Measurements from ENCODE around the gene KCTD15.

Gene KCTD15

GRCh38 chr19:33763633-33764371 is 32.9 kb upstream of the KCTD15 start:
- Mint-ChIP-seq H3K36me3 (no peaks in the 10 kb centered on the region), H3K9me3 (peaks cover 2% of the 10 kb centered on the region), H3K27ac (no peak overlapping the region), H3K4me3 (no peak overlapping the region), H3K27me3 (peaks cover 36% of the 10 kb centered on the region), H3K4me1 (no peaks in the 10 kb centered on the region)
- no peak for ATAC-seq

- no peak for ATAC-seq
- peaks cover 2% of the 10 kb centered on the region for H3K9me3 Mint-ChIP-seq
- H3K4me1 Mint-ChIP-seq, result no peaks in the 10 kb centered on the region
- H3K27me3 Mint-ChIP-seq, result peaks cover 29% of the 10 kb centered on the region
- no peaks in the 10 kb centered on the region for H3K36me3 Mint-ChIP-seq
- no peak overlapping the region for H3K27ac Mint-ChIP-seq
- H3K4me3 Mint-ChIP-seq, result no peak overlapping the region
These were observed 30.0 kb upstream of the KCTD15 start for GRCh38 chr19:33766623-33767022.

DNA sequence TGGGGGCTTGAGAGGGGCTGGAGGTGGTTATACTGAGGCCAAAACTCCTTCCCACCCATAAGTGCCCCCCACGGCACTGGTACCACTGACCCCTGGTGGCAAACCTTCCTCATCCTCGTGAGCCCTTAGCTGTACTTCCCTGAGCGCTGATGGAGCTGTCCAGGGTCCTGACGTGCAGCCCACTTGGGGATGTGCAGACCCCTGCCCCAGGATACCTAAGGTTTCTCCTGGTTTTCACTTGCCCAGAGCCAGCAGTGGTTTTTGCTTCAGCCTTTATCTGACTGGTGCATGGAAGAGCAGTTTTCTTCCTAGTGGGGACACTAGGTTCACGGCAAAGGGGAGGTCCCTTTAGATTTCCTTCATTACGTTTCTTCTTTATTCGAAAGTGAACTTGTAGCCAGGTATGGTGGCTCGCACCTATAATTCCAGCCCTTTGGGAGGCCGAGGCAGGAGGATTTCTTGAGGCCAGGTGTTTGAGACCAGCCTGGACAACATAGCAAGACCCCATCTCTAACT is 28.7 kb upstream of the KCTD15 start:
- Mint-ChIP-seq H3K9me3 (peaks cover 2% of the 10 kb centered on the region), H3K27me3 (peaks cover 29% of the 10 kb centered on the region), H3K4me3 (no peak overlapping the region), H3K4me1 (no peaks in the 10 kb centered on the region), H3K36me3 (no peaks in the 10 kb centered on the region), H3K27ac (no peak overlapping the region)
- no peak for ATAC-seq

DNA sequence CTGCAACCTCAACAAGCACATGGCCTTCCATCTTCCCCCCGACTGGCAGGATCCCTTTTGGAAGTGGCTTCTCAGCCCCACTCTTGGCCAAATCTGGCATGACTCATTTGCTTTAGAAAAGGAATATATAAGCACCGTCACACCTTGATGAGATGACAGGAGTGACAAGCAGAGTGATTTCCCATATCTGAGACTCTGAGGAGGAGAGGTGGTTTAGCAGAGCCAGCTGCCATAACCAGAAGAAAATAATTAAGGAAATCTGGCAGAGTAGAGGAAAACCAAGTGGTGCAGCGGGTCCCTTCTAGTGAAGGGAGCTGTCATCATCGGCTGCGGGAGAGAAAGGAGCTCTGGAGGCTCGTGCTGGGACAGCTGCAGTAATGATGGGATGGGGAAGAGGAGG is 27.5 kb upstream of the KCTD15 start:
- Mint-ChIP-seq H3K27me3 (peaks cover 29% of the 10 kb centered on the region), H3K27ac (no peak overlapping the region), H3K4me3 (no peak overlapping the region), H3K36me3 (no peaks in the 10 kb centered on the region), H3K4me1 (no peaks in the 10 kb centered on the region), H3K9me3 (peaks cover 2% of the 10 kb centered on the region)
- no peak for ATAC-seq

- H3K9me3 Mint-ChIP-seq, result no peaks in the 10 kb centered on the region
- no peak for ATAC-seq
- H3K4me1 Mint-ChIP-seq, result no peaks in the 10 kb centered on the region
- peaks cover 34% of the 10 kb centered on the region for H3K27me3 Mint-ChIP-seq
- no peak overlapping the region for H3K4me3 Mint-ChIP-seq
- H3K36me3 Mint-ChIP-seq, result no peaks in the 10 kb centered on the region
- no peak overlapping the region for H3K27ac Mint-ChIP-seq
These were observed 26.6 kb upstream of the KCTD15 start for GRCh38 chr19:33770107-33770506.

- ATAC-seq, result peak; percentile 58
- Mint-ChIP-seq H3K9me3 (no peaks in the 10 kb centered on the region), H3K4me1 (no peaks in the 10 kb centered on the region), H3K27me3 (peaks cover 44% of the 10 kb centered on the region), H3K36me3 (no peaks in the 10 kb centered on the region), H3K27ac (no peak overlapping the region), H3K4me3 (no peak overlapping the region)
These were observed 25.1 kb upstream of the KCTD15 start for GRCh38 chr19:33771384-33772101.

DNA sequence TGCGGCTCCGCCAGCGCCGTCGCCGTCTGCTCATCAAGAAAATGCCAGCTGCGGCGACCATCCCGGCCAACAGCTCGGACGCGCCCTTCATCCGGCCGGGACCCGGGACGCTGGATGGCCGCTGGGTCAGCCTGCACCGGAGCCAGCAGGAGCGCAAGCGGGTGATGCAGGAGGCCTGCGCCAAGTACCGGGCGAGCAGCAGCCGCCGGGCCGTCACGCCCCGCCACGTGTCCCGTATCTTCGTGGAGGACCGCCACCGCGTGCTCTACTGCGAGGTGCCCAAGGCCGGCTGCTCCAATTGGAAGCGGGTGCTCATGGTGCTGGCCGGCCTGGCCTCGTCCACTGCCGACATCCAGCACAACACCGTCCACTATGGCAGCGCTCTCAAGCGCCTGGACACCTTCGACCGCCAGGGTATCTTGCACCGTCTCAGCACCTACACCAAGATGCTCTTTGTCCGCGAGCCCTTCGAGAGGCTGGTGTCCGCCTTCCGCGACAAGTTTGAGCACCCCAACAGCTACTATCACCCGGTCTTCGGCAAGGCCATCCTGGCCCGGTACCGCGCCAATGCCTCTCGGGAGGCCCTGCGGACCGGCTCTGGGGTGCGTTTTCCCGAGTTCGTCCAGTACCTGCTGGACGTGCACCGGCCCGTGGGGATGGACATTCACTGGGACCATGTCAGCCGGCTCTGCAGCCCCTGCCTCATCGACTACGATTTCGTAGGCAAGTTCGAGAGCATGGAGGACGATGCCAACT is 24.4 kb upstream of the KCTD15 start:
- Mint-ChIP-seq H3K9me3 (no peaks in the 10 kb centered on the region), H3K27ac (no peak overlapping the region), H3K4me3 (no peak overlapping the region), H3K4me1 (no peaks in the 10 kb centered on the region), H3K36me3 (no peaks in the 10 kb centered on the region), H3K27me3 (peaks cover 37% of the 10 kb centered on the region)
- ATAC-seq, result no peak

- Mint-ChIP-seq H3K4me1 (no peaks in the 10 kb centered on the region), H3K27me3 (peaks cover 37% of the 10 kb centered on the region), H3K9me3 (no peaks in the 10 kb centered on the region), H3K36me3 (no peaks in the 10 kb centered on the region), H3K4me3 (no peak overlapping the region), H3K27ac (no peak overlapping the region)
- ATAC-seq, result no peak
These were observed 23.9 kb upstream of the KCTD15 start for GRCh38 chr19:33772858-33773180.

- H3K4me3 Mint-ChIP-seq, result no peak overlapping the region
- ATAC-seq, result no peak
- no peaks in the 10 kb centered on the region for H3K36me3 Mint-ChIP-seq
- no peaks in the 10 kb centered on the region for H3K9me3 Mint-ChIP-seq
- peaks cover 7% of the 10 kb centered on the region for H3K4me1 Mint-ChIP-seq
- H3K27ac Mint-ChIP-seq, result no peak overlapping the region
- peaks cover 44% of the 10 kb centered on the region for H3K27me3 Mint-ChIP-seq
These were observed 22.7 kb upstream of the KCTD15 start for GRCh38 chr19:33773704-33774624.

GRCh38 chr19:33774751-33775150 is 21.9 kb upstream of the KCTD15 start:
- H3K27ac Mint-ChIP-seq, result no peak overlapping the region
- H3K4me1 Mint-ChIP-seq, result peaks cover 7% of the 10 kb centered on the region
- no peaks in the 10 kb centered on the region for H3K9me3 Mint-ChIP-seq
- H3K36me3 Mint-ChIP-seq, result no peaks in the 10 kb centered on the region
- no peak overlapping the region for H3K4me3 Mint-ChIP-seq
- ATAC-seq, result no peak
- H3K27me3 Mint-ChIP-seq, result peaks cover 45% of the 10 kb centered on the region

DNA sequence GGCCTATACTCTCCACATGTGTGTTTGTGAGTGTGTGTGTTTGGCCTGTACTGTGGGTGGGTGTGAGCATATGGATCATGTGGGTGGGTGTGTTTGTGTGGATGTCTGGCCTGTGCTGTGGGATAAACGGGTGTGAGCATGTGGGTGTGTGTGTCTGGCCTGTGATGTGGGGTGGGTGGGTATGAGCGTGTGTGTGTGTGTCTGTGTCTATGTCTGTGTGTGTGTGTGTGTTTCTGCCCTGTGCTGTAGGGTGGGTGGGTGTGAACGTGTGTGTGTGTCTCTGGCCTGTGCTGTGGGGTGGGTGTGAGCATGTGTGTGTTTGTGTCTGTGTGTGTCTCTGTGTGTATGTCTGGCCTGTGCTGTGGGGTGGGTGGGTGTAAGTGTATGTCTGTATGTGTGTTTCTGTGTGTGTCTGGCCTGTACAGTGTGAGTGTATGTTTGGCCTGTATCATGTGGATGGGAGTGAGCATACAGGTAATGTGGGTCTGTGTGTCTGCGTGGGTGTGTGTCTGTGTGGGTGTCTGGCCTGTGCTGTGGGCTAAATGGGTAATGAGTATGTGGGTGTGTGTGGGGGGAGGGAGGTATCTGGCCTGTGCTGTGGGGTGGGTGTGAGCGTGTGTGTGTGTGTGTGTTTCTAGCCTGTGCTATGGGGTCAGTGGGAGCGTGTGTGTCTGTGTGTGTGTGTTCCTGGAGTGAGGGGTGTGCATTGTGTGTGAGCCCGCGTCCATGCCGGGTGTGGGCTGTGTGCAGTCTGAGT is 20.8 kb upstream of the KCTD15 start:
- Mint-ChIP-seq H3K27ac (no peak overlapping the region), H3K4me3 (no peak overlapping the region), H3K36me3 (no peaks in the 10 kb centered on the region), H3K9me3 (no peaks in the 10 kb centered on the region), H3K27me3 (peaks cover 50% of the 10 kb centered on the region), H3K4me1 (peaks cover 7% of the 10 kb centered on the region)
- ATAC-seq, result no peak

DNA sequence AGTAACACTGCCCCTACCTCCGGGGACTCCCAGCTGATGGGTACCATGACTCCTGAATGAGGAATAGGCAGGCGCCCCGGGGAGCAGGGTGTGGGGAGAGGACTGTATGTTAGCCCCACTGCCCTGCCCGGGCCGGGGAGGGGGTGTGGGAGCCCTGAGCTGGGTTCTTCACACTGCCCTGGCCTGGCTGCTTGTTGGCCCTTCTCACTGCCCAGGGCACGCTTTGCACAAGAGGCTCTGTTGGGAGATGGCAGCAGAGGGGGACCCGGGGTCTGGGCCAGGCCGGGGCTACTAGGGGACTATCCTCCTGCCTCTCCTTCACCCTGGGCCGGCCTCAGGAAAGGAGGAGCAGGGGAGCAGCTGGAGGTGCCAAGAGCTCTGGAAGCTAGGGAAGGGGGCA is 19.3 kb upstream of the KCTD15 start:
- Mint-ChIP-seq H3K27ac (no peak overlapping the region), H3K4me3 (no peak overlapping the region)
- no peak for ATAC-seq

GRCh38 chr19:33777753-33778088 is 18.9 kb upstream of the KCTD15 start:
- H3K9me3 Mint-ChIP-seq, result peaks cover 2% of the 10 kb centered on the region
- peaks cover 57% of the 10 kb centered on the region for H3K27me3 Mint-ChIP-seq
- H3K4me1 Mint-ChIP-seq, result peaks cover 7% of the 10 kb centered on the region
- no peaks in the 10 kb centered on the region for H3K36me3 Mint-ChIP-seq
- H3K4me3 Mint-ChIP-seq, result no peak overlapping the region
- no peak overlapping the region for H3K27ac Mint-ChIP-seq
- ATAC-seq, result no peak

More for the DNA sequence above, 19.3 kb upstream of the KCTD15 start:
- Mint-ChIP-seq H3K4me1 (peaks cover 7% of the 10 kb centered on the region), H3K9me3 (peaks cover under 1% of the 10 kb centered on the region), H3K36me3 (no peaks in the 10 kb centered on the region), H3K27me3 (peaks cover 54% of the 10 kb centered on the region)

GRCh38 chr19:33778089-33778791 is 18.4 kb upstream of the KCTD15 start:
- no peak overlapping the region for H3K27ac Mint-ChIP-seq
- peak; percentile 85 for ATAC-seq
- peak overlapping the region; percentile 3 for H3K4me3 Mint-ChIP-seq
- H3K9me3 Mint-ChIP-seq, result peaks cover 2% of the 10 kb centered on the region
- H3K27me3 Mint-ChIP-seq, result peaks cover 58% of the 10 kb centered on the region
- H3K4me1 Mint-ChIP-seq, result peaks cover 7% of the 10 kb centered on the region
- no peaks in the 10 kb centered on the region for H3K36me3 Mint-ChIP-seq
